Hepatic stellate cell (primary cell): ENCODE data around the gene SLC16A5.
A peak's percentile ranks its signal among the peaks of the same experiment; 100 is the strongest.
"Not testable (repeated sequence)": the region's sequence is repeated elsewhere in the genome, so short reads cannot be mapped to it uniquely, and the experiment has no call there.

Experiments used
- DNase-seq: peaks from one replicate; pipeline ENCODE4 v3.0.0; 2011; ENCODE audit warnings: low spot score

SLC16A5 gene

GRCh38 chr17:75110234-75110937 lies 22.6 kb downstream of the SLC16A5 start:
- no peak for DNase-seq

GRCh38 chr17:75111777-75112335 lies 24.1 kb downstream of the SLC16A5 start:
- no peak for DNase-seq

GRCh38 chr17:75113798-75114551 lies 26.2 kb downstream of the SLC16A5 start:
- peak; percentile 91 for DNase-seq

GRCh38 chr17:75114552-75115314 lies 27.0 kb downstream of the SLC16A5 start:
- DNase-seq, result no peak

GRCh38 chr17:75115555-75115954 lies 27.8 kb downstream of the SLC16A5 start:
- no peak for DNase-seq

- DNase-seq, result no peak
Measured at GRCh38 chr17:75116737-75117136, 29.0 kb downstream of the SLC16A5 start.

GRCh38 chr17:75118307-75118706 lies 30.6 kb downstream of the SLC16A5 start:
- no peak for DNase-seq

GRCh38 chr17:75124041-75124818 lies 36.5 kb downstream of the SLC16A5 start:
- DNase-seq, result peak; percentile 9

GRCh38 chr17:75124819-75125162 lies 37.0 kb downstream of the SLC16A5 start:
- no peak for DNase-seq

- no peak for DNase-seq
Measured at GRCh38 chr17:75125984-75126383, 38.2 kb downstream of the SLC16A5 start.

GRCh38 chr17:75126954-75127353 lies 39.2 kb downstream of the SLC16A5 start:
- no peak for DNase-seq

GRCh38 chr17:75127936-75128335 lies 40.2 kb downstream of the SLC16A5 start:
- not testable (repeated sequence) for DNase-seq

GRCh38 chr17:75128694-75129505 lies 41.1 kb downstream of the SLC16A5 start:
- no peak for DNase-seq

- no peak for DNase-seq
Measured at GRCh38 chr17:75129576-75129975, 41.8 kb downstream of the SLC16A5 start.

GRCh38 chr17:75130059-75130631 lies 42.4 kb downstream of the SLC16A5 start:
- no peak for DNase-seq

- peak; percentile 75 for DNase-seq
Measured at GRCh38 chr17:75130632-75131277, 43.0 kb downstream of the SLC16A5 start.

GRCh38 chr17:75131278-75132017 lies 43.7 kb downstream of the SLC16A5 start, which contains the start of gene NT5C:
NT5C (minus strand) TSS chr17:75131742; CDS start chr17:75131707, 35 bp downstream.
- peak; percentile 85 for DNase-seq

GRCh38 chr17:75132018-75133000 lies 44.6 kb downstream of the SLC16A5 start:
- not testable (repeated sequence) for DNase-seq
